SK-N-SH treated with all-trans-retinoic acid at 6 μM for 48 hours (cell line): ENCODE measurements around the gene ABCC10.
"Not testable (repeated sequence)": the region's sequence is repeated elsewhere in the genome, so short reads cannot be mapped to it uniquely, and the experiment has no call there.

Source experiments
- ATAC-seq: fragments of 200-7000 bp; cut with Tn5 transposase; 3 replicates; pipeline ENCODE4 v1.9.1; 2020; ENCODE audit warnings: mild to moderate bottlenecking, moderate library complexity
- ARNTL ChIP-seq: fragments of 450-650 bp; formaldehyde crosslinking; IDR thresholded peaks from 2 replicates; pipeline ENCODE4 v1.5.0; 2020; ENCODE audit warnings: low read depth, mild to moderate bottlenecking, moderate library complexity, borderline replicate concordance
- BACH2 ChIP-seq: fragments of 250-450 bp; sonication (Bioruptor Pico); IDR thresholded peaks from 2 replicates; pipeline ENCODE4 v1.9.0; 2021; ENCODE audit warnings: mild to moderate bottlenecking, borderline replicate concordance
- CSDC2 ChIP-seq: fragments of 250-450 bp; sonication (Bioruptor Pico); IDR thresholded peaks from 2 replicates; pipeline ENCODE4 v1.5.0; 2020; ENCODE audit warnings: mild to moderate bottlenecking, moderate library complexity
- ESRRG ChIP-seq: fragments of 250-450 bp; sonication (Bioruptor Pico); IDR thresholded peaks from 2 replicates; pipeline ENCODE4 v1.6.1; 2021; ENCODE audit warnings: mild to moderate bottlenecking
- GLIS3 ChIP-seq: fragments of 250-450 bp; sonication (Bioruptor Pico); IDR thresholded peaks from 2 replicates; pipeline ENCODE4 v1.5.0; 2020; ENCODE audit warnings: mild to moderate bottlenecking, moderate library complexity
- ISL1 ChIP-seq: fragments of 250-450 bp; sonication (Bioruptor Pico); IDR thresholded peaks from 2 replicates; pipeline ENCODE4 v2.1.2; 2022; ENCODE audit warnings: mild to moderate bottlenecking, moderate library complexity
- OSR1 ChIP-seq: fragments of 250-450 bp; sonication (Bioruptor Pico); IDR thresholded peaks from 2 replicates; pipeline ENCODE4 v1.8.0; 2022; ENCODE audit warnings: moderate library complexity, mild to moderate bottlenecking, inconsistent platforms
- RARB ChIP-seq: fragments of 250-450 bp; sonication (Bioruptor Pico); IDR thresholded peaks from 2 replicates; pipeline ENCODE4 v1.8.0; 2021; ENCODE audit warnings: mild to moderate bottlenecking, moderate library complexity
- SNAI2 ChIP-seq: fragments of 250-450 bp; sonication (Bioruptor Pico); IDR thresholded peaks from 2 replicates; pipeline ENCODE4 v1.5.0; 2020; ENCODE audit warnings: mild to moderate bottlenecking, moderate library complexity
- TCF4 ChIP-seq: fragments of 250-450 bp; sonication (Bioruptor Pico); IDR thresholded peaks from 2 replicates; pipeline ENCODE4 v1.8.0; 2021; ENCODE audit warnings: mild to moderate bottlenecking, moderate library complexity, borderline replicate concordance
- TOX ChIP-seq: fragments of 250-450 bp; sonication (Bioruptor Pico); IDR thresholded peaks from 2 replicates; pipeline ENCODE4 v1.8.0; 2021; ENCODE audit warnings: mild to moderate bottlenecking, moderate library complexity, borderline replicate concordance
- ZC3H10 ChIP-seq: fragments of 250-450 bp; sonication (Bioruptor Pico); IDR thresholded peaks from 2 replicates; pipeline ENCODE4 v1.5.1; 2021; ENCODE audit warnings: mild to moderate bottlenecking, moderate library complexity
- ZFP3 ChIP-seq: fragments of 250-450 bp; sonication (Bioruptor Pico); IDR thresholded peaks from 2 replicates; pipeline ENCODE4 v1.5.0; 2020; ENCODE audit warnings: mild to moderate bottlenecking, moderate library complexity
- ZFP30 ChIP-seq: fragments of 450-650 bp; formaldehyde crosslinking; IDR thresholded peaks from 2 replicates; pipeline ENCODE4 v1.5.0; 2022; ENCODE audit warnings: mild to moderate bottlenecking, moderate library complexity
- ZNF565 ChIP-seq: fragments of 450-650 bp; formaldehyde crosslinking; conservative IDR thresholded peaks from 2 replicates; pipeline ENCODE4 v1.5.0; 2020; ENCODE audit warnings: low read depth, mild to moderate bottlenecking, moderate library complexity
- ZNF70 ChIP-seq: fragments of 450-650 bp; formaldehyde crosslinking; IDR thresholded peaks from 2 replicates; pipeline ENCODE4 v1.5.0; 2020; ENCODE audit warnings: mild to moderate bottlenecking, moderate library complexity
- ZNF8 ChIP-seq: fragments of 450-650 bp; formaldehyde crosslinking; IDR thresholded peaks from 2 replicates; pipeline ENCODE4 v1.5.0; 2020; ENCODE audit warnings: mild to moderate bottlenecking, moderate library complexity
- TF ChIP-seq, protein P1 (sequence below): fragments of 250-450 bp; sonication (Bioruptor Pico); IDR thresholded peaks from 2 replicates; pipeline ENCODE4 v1.8.0; 2021; ENCODE audit warnings: low read depth, mild to moderate bottlenecking, moderate library complexity, borderline replicate concordance
- TF ChIP-seq, protein P2 (sequence below): fragments of 250-450 bp; sonication (Bioruptor Pico); IDR thresholded peaks from 2 replicates; pipeline ENCODE4 v1.8.0; 2020; ENCODE audit warnings: mild to moderate bottlenecking, moderate library complexity, borderline replicate concordance
- TF ChIP-seq, protein P3 (sequence below): fragments of 250-450 bp; sonication (Bioruptor Pico); IDR thresholded peaks from 2 replicates; pipeline ENCODE4 v1.5.0; 2020; ENCODE audit warnings: mild to moderate bottlenecking, moderate library complexity
- TF ChIP-seq, protein P4 (sequence below): fragments of 250-450 bp; sonication (Bioruptor Pico); IDR thresholded peaks from 2 replicates; pipeline ENCODE4 v1.5.1; 2021; ENCODE audit warnings: mild to moderate bottlenecking, moderate library complexity
- TF ChIP-seq, protein P5 (sequence below): fragments of 250-450 bp; sonication (Bioruptor Pico); IDR thresholded peaks from 2 replicates; pipeline ENCODE4 v1.5.1; 2020; ENCODE audit warnings: low read depth, mild to moderate bottlenecking, moderate library complexity

Gene ABCC10

DNA sequence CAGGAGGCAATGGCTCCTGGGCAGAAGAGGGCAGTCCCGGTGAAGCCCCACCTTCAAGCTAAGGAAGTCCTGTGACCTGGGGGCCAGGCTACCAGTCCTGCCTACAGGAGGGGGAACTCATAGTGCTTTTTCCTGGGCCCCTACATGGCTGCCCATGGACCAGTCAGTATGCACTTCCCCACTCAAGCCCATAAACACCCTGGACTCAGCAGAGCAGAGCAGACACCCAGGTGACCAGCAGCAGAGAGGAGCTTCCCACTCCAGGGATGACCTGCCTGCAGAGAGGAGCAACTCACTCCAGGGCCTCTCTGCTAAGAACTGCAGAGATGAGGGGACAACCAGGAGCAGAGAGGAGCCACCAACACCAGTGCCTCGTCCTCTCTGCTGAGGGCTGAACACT lies 14.3 kb upstream of the ABCC10 start (continued):
- TF ChIP-seq, protein P1, sequence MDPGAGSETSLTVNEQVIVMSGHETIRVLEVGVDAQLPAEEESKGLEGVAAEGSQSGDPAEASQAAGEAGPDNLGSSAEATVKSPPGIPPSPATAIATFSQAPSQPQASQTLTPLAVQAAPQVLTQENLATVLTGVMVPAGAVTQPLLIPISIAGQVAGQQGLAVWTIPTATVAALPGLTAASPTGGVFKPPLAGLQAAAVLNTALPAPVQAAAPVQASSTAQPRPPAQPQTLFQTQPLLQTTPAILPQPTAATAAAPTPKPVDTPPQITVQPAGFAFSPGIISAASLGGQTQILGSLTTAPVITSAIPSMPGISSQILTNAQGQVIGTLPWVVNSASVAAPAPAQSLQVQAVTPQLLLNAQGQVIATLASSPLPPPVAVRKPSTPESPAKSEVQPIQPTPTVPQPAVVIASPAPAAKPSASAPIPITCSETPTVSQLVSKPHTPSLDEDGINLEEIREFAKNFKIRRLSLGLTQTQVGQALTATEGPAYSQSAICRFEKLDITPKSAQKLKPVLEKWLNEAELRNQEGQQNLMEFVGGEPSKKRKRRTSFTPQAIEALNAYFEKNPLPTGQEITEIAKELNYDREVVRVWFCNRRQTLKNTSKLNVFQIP (CRISPR knock-in tag): no peak
- TF ChIP-seq OSR1 (CRISPR knock-in tag) (no peak), TOX (CRISPR knock-in tag) (no peak)

DNA sequence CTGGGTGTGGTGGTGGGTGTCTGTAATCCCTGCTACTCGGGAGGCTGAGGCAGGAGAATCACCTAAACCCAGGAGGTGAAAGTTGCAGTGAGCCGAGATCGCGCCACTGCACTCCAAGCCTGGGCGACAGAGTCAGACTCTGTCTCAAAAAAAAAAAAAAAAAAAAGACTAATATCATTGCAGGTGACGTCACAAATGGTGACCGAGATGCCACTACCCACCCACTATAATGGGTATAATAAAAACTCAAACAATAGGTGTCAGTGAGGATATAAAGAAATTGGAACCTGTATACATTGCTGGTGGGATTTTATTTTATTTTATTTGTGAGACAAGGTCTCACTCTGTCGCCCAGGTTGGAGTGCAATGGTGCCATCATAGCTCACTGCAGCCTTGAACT lies 12.1 kb upstream of the ABCC10 start:
- ATAC-seq: not testable (repeated sequence)

DNA sequence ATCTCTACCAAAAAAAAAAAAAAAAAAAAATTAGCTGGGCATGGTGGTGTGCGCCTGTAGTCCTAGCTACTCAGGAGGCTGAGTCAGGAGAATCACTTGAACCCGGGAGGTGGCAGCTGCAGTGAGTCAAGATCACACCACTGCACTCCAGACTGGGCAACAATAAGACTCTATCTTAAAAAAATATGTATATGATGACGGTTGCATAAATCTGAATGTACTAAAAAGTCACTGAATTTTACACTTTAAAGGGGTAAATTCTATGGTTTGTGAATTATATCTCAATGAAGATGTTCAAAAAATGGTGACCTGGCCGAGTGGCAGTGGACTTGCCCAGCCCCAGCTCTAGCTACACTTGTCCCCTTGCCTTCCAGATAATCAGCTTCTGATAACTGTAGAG lies 10.4 kb upstream of the ABCC10 start:
- TF ChIP-seq ISL1 (CRISPR knock-in tag) (no peak), ZNF8 (CRISPR knock-in tag) (no peak), ZFP30 (CRISPR knock-in tag) (no peak), GLIS3 (CRISPR knock-in tag) (no peak), ARNTL (CRISPR knock-in tag) (no peak), OSR1 (CRISPR knock-in tag) (no peak), CSDC2 (CRISPR knock-in tag) (no peak), ESRRG (no peak)
- no peak for ATAC-seq

DNA sequence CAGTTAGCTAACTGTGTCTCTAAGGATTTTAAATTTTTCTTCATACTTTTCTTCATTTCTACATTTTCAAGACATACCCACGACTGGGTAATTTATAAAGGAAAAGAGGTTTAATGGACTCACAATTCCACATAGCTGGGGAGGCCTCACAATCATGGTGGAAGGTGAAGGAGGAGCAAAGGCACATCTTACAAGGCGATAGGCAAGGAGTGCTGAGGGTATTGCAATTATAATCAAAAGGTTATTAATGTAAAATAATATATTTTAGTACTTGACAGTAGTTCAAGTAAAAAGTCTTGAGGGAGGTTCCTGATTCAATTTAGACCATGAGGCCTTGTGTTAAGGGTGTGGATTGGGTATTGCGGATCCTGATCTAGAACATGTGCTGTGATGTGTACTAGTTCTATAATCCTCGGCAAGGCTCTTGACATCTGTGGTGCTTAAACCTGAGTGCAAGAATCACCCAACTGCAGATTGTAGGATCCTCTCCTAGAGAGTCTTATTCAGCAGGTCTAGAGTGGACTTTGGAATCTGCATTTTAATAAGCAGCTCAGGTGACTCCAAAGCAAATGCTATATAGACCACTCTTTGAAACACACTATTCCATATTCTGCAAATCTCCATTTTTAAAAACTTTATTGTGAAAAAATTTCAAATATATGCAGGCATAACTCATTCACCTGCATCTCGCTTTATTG lies 7.2 kb upstream of the ABCC10 start:
- TF ChIP-seq, protein P2, sequence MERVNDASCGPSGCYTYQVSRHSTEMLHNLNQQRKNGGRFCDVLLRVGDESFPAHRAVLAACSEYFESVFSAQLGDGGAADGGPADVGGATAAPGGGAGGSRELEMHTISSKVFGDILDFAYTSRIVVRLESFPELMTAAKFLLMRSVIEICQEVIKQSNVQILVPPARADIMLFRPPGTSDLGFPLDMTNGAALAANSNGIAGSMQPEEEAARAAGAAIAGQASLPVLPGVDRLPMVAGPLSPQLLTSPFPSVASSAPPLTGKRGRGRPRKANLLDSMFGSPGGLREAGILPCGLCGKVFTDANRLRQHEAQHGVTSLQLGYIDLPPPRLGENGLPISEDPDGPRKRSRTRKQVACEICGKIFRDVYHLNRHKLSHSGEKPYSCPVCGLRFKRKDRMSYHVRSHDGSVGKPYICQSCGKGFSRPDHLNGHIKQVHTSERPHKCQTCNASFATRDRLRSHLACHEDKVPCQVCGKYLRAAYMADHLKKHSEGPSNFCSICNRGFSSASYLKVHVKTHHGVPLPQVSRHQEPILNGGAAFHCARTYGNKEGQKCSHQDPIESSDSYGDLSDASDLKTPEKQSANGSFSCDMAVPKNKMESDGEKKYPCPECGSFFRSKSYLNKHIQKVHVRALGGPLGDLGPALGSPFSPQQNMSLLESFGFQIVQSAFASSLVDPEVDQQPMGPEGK (CRISPR knock-in tag): no peak
- TF ChIP-seq, protein P3, sequence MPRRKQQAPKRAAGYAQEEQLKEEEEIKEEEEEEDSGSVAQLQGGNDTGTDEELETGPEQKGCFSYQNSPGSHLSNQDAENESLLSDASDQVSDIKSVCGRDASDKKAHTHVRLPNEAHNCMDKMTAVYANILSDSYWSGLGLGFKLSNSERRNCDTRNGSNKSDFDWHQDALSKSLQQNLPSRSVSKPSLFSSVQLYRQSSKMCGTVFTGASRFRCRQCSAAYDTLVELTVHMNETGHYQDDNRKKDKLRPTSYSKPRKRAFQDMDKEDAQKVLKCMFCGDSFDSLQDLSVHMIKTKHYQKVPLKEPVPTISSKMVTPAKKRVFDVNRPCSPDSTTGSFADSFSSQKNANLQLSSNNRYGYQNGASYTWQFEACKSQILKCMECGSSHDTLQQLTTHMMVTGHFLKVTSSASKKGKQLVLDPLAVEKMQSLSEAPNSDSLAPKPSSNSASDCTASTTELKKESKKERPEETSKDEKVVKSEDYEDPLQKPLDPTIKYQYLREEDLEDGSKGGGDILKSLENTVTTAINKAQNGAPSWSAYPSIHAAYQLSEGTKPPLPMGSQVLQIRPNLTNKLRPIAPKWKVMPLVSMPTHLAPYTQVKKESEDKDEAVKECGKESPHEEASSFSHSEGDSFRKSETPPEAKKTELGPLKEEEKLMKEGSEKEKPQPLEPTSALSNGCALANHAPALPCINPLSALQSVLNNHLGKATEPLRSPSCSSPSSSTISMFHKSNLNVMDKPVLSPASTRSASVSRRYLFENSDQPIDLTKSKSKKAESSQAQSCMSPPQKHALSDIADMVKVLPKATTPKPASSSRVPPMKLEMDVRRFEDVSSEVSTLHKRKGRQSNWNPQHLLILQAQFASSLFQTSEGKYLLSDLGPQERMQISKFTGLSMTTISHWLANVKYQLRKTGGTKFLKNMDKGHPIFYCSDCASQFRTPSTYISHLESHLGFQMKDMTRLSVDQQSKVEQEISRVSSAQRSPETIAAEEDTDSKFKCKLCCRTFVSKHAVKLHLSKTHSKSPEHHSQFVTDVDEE (CRISPR knock-in tag): no peak
- TF ChIP-seq ZC3H10 (CRISPR knock-in tag): no peak
- TF ChIP-seq ESRRG: no peak
- no peak for TF ChIP-seq RARB (CRISPR knock-in tag)
- TF ChIP-seq, protein P4, sequence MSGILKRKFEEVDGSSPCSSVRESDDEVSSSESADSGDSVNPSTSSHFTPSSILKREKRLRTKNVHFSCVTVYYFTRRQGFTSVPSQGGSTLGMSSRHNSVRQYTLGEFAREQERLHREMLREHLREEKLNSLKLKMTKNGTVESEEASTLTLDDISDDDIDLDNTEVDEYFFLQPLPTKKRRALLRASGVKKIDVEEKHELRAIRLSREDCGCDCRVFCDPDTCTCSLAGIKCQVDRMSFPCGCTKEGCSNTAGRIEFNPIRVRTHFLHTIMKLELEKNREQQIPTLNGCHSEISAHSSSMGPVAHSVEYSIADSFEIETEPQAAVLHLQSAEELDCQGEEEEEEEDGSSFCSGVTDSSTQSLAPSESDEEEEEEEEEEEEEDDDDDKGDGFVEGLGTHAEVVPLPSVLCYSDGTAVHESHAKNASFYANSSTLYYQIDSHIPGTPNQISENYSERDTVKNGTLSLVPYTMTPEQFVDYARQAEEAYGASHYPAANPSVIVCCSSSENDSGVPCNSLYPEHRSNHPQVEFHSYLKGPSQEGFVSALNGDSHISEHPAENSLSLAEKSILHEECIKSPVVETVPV (CRISPR knock-in tag): no peak
- no peak for TF ChIP-seq BACH2 (CRISPR knock-in tag)
- TF ChIP-seq ZNF565 (CRISPR knock-in tag): no peak
- TF ChIP-seq TCF4: no peak
- no peak for TF ChIP-seq ARNTL (CRISPR knock-in tag)
- no peak for TF ChIP-seq OSR1 (CRISPR knock-in tag)
- TF ChIP-seq ZFP3 (CRISPR knock-in tag): no peak
- no peak for TF ChIP-seq ZNF8 (CRISPR knock-in tag)
- TF ChIP-seq GLIS3 (CRISPR knock-in tag): no peak
- no peak for ATAC-seq

DNA sequence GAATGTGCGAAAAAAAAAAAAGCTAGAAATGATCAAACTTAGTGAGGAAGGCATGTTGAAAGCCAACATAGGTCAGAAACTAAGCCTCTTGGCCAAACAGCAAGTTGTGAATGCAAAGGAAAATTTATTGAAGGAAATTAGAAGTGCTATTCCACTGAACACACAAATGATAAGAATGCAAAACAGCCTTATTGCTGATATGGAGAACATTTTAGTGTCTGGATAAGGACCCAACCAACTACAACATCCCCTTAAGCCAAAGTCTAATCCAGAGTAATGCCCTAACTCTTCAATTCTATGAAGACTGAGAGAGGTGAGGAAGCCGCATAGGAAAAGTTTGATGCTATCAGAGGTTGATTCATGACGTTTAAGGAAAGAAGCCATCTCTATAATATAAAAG lies 5.5 kb upstream of the ABCC10 start:
- no peak for ATAC-seq
- TF ChIP-seq ZNF70: no peak
- no peak for TF ChIP-seq ESRRG
- TF ChIP-seq ZFP30 (CRISPR knock-in tag): no peak
- no peak for TF ChIP-seq TCF4
- TF ChIP-seq, protein P5, sequence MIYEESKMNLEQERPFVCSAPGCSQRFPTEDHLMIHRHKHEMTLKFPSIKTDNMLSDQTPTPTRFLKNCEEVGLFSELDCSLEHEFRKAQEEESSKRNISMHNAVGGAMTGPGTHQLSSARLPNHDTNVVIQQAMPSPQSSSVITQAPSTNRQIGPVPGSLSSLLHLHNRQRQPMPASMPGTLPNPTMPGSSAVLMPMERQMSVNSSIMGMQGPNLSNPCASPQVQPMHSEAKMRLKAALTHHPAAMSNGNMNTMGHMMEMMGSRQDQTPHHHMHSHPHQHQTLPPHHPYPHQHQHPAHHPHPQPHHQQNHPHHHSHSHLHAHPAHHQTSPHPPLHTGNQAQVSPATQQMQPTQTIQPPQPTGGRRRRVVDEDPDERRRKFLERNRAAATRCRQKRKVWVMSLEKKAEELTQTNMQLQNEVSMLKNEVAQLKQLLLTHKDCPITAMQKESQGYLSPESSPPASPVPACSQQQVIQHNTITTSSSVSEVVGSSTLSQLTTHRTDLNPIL (CRISPR knock-in tag): no peak
- TF ChIP-seq, protein P4 (CRISPR knock-in tag): no peak
- no peak for TF ChIP-seq ZNF8 (CRISPR knock-in tag)
- no peak for TF ChIP-seq SNAI2
- TF ChIP-seq, protein P1 (CRISPR knock-in tag): no peak
- TF ChIP-seq ZNF565 (CRISPR knock-in tag): no peak
